HCT116 (cell line): ENCODE results near the gene MAPKAPK5. TPM values are rescaled to one million over a fixed set of nuclear protein-coding genes. Genes with fewer than 3 reads are reported as not detected.

Source experiments
- ATAC-seq: fragments of 200-7000 bp; cut with Tn5 transposase; 2 replicates; pipeline ENCODE4 v1.9.1; 2020; ENCODE audit warnings: mild to moderate bottlenecking, moderate library complexity
- BruUV-seq: library from RNA; stranded (reverse); fragments of 400-500 nt; replicated peaks from 2 replicates; lab custom pipeline; 2021; lab: Mats Ljungman, UMichigan
- CTCF ChIA-PET: fragments of 300-600 bp; sonication (Branson Sonifier 250); formaldehyde crosslinking; loops from one replicate; lab custom pipeline; 2021; ENCODE audit warnings: antibody characterized with exemption; lab: Charles Lee
- POLR2A ChIA-PET: fragments of 300-600, 350-600 bp; sonication (Branson Sonifier 250); formaldehyde crosslinking; loops from one replicate; lab custom pipeline; 2021; ENCODE audit warnings: antibody characterized with exemption; lab: Charles Lee
- RAD21 ChIA-PET, 2 experiments: fragments of 300-600 bp; sonication (Branson Sonifier 250); formaldehyde crosslinking; loops; one replicate each; lab custom pipeline; 2023; ENCODE audit warnings: low total read pairs in 2 of 2; ENCODE audit not compliant: uncharacterized antibody in 2 of 2, unreplicated experiment in 2 of 2, low non-redundant PET in 1 of 2; lab: Charles Lee
- DNase-seq: peaks from one replicate; pipeline ENCODE4 v3.0.0-alpha.2; 2010; ENCODE audit warnings: low read depth, low spot score
- H2AFZ ChIP-seq: fragments of 200-600 bp; shearing (Covaris generic), sonication (generic); 2 replicates; pipeline ENCODE4 v1.6.1; 2017; ENCODE audit warnings: low read depth, mixed run types, mixed read lengths, antibody characterized with exemption, low read length; ENCODE audit not compliant: poor library complexity, severe bottlenecking
- H3K27ac ChIP-seq: 2 replicates; pipeline ENCODE4 v1.5.1; 2012; ENCODE audit warnings: low read depth, low read length
- H3K27me3 ChIP-seq: fragments of 200-600 bp; sonication (generic); 2 replicates; pipeline ENCODE4 v1.6.1; 2016; ENCODE audit warnings: mixed run types, low read length, mixed read lengths; ENCODE audit not compliant: insufficient read depth
- H3K36me3 ChIP-seq, 2 experiments: fragments of 200-500 bp in 1 of 2; fragments of 200-600 bp in 1 of 2; sonication (Bioruptor generic) in 1 of 2; sonication (generic) in 1 of 2; 2 replicates each; pipeline versions ENCODE4 v1.5.1 to v1.6.1; 2014 to 2016; ENCODE audit warnings: low read length in 2 of 2, inconsistent platforms in 1 of 2, mixed read lengths in 1 of 2, mixed run types in 1 of 2; ENCODE audit not compliant: insufficient read depth in 2 of 2, control insufficient read depth in 1 of 2
- H3K4me1 ChIP-seq, 2 experiments: fragments of 200-600 bp in 1 of 2; sonication (generic) in 1 of 2; 2 replicates each; pipeline versions ENCODE4 v1.5.1 to v1.6.1; 2012 to 2017; ENCODE audit warnings: low read length in 2 of 2, inconsistent platforms in 1 of 2, mild to moderate bottlenecking in 1 of 2, mixed read lengths in 1 of 2, mixed run types in 1 of 2, moderate library complexity in 1 of 2; ENCODE audit not compliant: insufficient read depth in 2 of 2, control insufficient read depth in 1 of 2
- H3K4me2 ChIP-seq: fragments of 200-600 bp; sonication (generic); 2 replicates; pipeline ENCODE4 v1.6.1; 2017; ENCODE audit warnings: mixed run types, low read length, mixed read lengths
- H3K4me3 ChIP-seq, 2 experiments: fragments of 200-600 bp in 1 of 2; sonication (generic) in 1 of 2; replicated peaks in 1 of 2; 2 replicates each; pipeline ENCODE4 v1.5.1; 2011 to 2016; ENCODE audit warnings: low read length in 2 of 2, control low read depth in 1 of 2, low read depth in 1 of 2, mild to moderate bottlenecking in 1 of 2, mixed read lengths in 1 of 2, mixed run types in 1 of 2
- H3K79me2 ChIP-seq: fragments of 200-600 bp; sonication (generic); 2 replicates; pipeline ENCODE4 v1.6.1; 2017; ENCODE audit warnings: mild to moderate bottlenecking, mixed run types, low read length, moderate library complexity, mixed read lengths; ENCODE audit not compliant: insufficient read depth
- H3K9ac ChIP-seq: fragments of 200-600 bp; sonication (generic); 2 replicates; pipeline ENCODE4 v1.6.1; 2016; ENCODE audit warnings: low read length, mixed read lengths
- H3K9me2 ChIP-seq: fragments of 200-600 bp; sonication (generic), shearing (Covaris generic); 2 replicates; pipeline ENCODE4 v1.6.1; 2017; ENCODE audit warnings: mixed run types, mild to moderate bottlenecking, moderate library complexity; ENCODE audit not compliant: insufficient read depth
- H3K9me3 ChIP-seq, 2 experiments: fragments of 200-500 bp in 1 of 2; fragments of 200-600 bp in 1 of 2; sonication (Bioruptor generic) in 1 of 2; sonication (generic) in 1 of 2; 2 replicates each; pipeline ENCODE4 v1.6.1; 2014 to 2017; ENCODE audit warnings: low read length in 2 of 2, mixed read lengths in 2 of 2, inconsistent platforms in 1 of 2, low read depth in 1 of 2, mild to moderate bottlenecking in 1 of 2, mixed run types in 1 of 2, moderate library complexity in 1 of 2; ENCODE audit not compliant: control insufficient read depth in 1 of 2, insufficient read depth in 1 of 2
- H4K20me1 ChIP-seq: fragments of 200-600 bp; sonication (generic), shearing (Covaris generic); 2 replicates; pipeline ENCODE4 v1.6.1; 2017; ENCODE audit warnings: mixed run types, mild to moderate bottlenecking, moderate library complexity; ENCODE audit not compliant: insufficient read depth
- CEBPB ChIP-seq: IDR thresholded peaks from 2 replicates; pipeline ENCODE4 v1.6.1; 2012; ENCODE audit warnings: low read depth
- CTCF ChIP-seq, 3 experiments: fragments of 200-600 bp in 1 of 3; sonication (generic) in 1 of 3; IDR thresholded peaks in 2 of 3; conservative IDR thresholded peaks in 1 of 3; 2 replicates each; pipeline ENCODE4 v1.5.1; 2012 to 2017; ENCODE audit warnings: low read depth in 2 of 3, low read length in 2 of 3, antibody characterized with exemption in 1 of 3, borderline replicate concordance in 1 of 3, control low read depth in 1 of 3, mild to moderate bottlenecking in 1 of 3, mixed read lengths in 1 of 3, mixed run types in 1 of 3, moderate library complexity in 1 of 3; ENCODE audit not compliant: insufficient read depth in 1 of 3
- EZH2 ChIP-seq: fragments of 200-600 bp; sonication (generic); IDR thresholded peaks from 2 replicates; pipeline ENCODE4 v1.6.1; 2017; ENCODE audit warnings: antibody characterized with exemption, mixed run types
- MAX ChIP-seq: IDR thresholded peaks from 2 replicates; pipeline ENCODE4 v1.6.1; 2012
- intact Hi-C: fragments of 100-400 bp; cut with micrococcal nuclease; formaldehyde crosslinking; loops from 2 replicates; pipeline ENCODE4 v1.10.0; 2022
- total RNA-seq: library from RNA; stranded (reverse); gene quantifications from one replicate; pipeline ENCODE4 v1.2.1, GENCODE V29; 2021; ENCODE audit not compliant: unreplicated experiment
- TF ChIP-seq, protein P1 (sequence below): IDR thresholded peaks from 2 replicates; pipeline ENCODE4 v1.6.1; 2012

MAPKAPK5 gene
- total RNA-seq, 1 experiment from 2014 or later = 57.9 TPM

DNA sequence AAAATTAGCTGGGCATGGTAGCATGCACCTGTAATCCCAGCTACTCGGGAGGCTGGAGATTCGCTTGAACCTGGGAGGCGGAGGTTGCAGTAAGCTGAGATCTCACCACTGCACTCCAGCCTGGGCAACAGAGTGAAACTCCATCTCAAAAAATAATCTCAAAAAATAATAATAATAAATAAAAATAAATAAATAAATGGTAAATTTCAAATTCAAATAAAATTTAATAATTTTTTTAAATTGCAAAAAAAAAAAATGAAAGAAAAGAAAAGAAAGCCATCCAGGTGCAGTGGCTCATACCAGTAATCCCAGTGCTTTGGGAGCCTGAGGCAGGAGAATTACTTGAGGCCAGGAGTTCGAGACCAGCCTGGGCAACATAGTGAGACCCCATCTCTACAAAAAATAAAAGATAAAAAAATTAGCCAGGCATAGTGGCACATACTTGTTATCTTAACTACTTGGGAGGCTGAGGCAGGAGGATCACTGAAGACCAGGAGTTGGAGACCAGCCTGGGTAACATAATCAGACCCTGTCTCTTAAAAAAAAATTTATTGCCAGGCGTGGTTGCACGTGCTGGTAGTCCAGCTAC lies 38.9 kb upstream of the MAPKAPK5 start:
- POLR2A ChIA-PET = no interaction called here
- ATAC-seq = no peak
- peaks cover 0 to 8% of the 10 kb centered on the region in 2 experiments; a peak in 1 of 4 replicates for H3K36me3 ChIP-seq

More for the DNA sequence above, 38.9 kb upstream of the MAPKAPK5 start:
- H3K9me3 ChIP-seq = no peaks in the 10 kb centered on the region
- H3K27ac ChIP-seq = no peak overlapping the region
- H3K9ac ChIP-seq = no peak overlapping the region
- no peaks in the 10 kb centered on the region for H3K27me3 ChIP-seq
- CTCF ChIA-PET = no interaction called here
- H3K4me2 ChIP-seq = no peak overlapping the region
- no peaks in the 10 kb centered on the region for H4K20me1 ChIP-seq
- H3K4me3 ChIP-seq = no peak overlapping the region
- no TSS peak for BruUV-seq
- H3K79me2 ChIP-seq = no peaks in the 10 kb centered on the region
- no peak overlapping the region for H2AFZ ChIP-seq
- TF ChIP-seq MAX (no peak), CEBPB (no peak), EZH2 (no peak), CTCF (IDR thresholded peaks at IDR 0.05 in 2 of 3, conservative IDR thresholded peaks at IDR 0.05 in 1 of 3; ENCODE audit: borderline replicate concordance in 1 of 3, insufficient read depth in 1 of 3, low read depth in 2 of 3, low read length in 2 of 3) (no peak)
- TF ChIP-seq, protein P1, sequence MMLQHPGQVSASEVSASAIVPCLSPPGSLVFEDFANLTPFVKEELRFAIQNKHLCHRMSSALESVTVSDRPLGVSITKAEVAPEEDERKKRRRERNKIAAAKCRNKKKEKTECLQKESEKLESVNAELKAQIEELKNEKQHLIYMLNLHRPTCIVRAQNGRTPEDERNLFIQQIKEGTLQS = no peak
- intact Hi-C loops = no loop called here
- no peak for DNase-seq
- RAD21 ChIA-PET = no interaction called here
- H3K9me2 ChIP-seq = no peaks in the 10 kb centered on the region
- no peaks in the 10 kb centered on the region for H3K4me1 ChIP-seq
